ENCODE data around the gene ZSCAN29.

Gene ZSCAN29

GRCh38 chr15:43347114-43347513 lies 23.7 kb downstream of the ZSCAN29 start:
- no peak for DNase-seq (ENCODE audit: low read depth)

GRCh38 chr15:43346305-43346704 lies 24.5 kb downstream of the ZSCAN29 start:
- DNase-seq (ENCODE audit: low read depth) = no peak

GRCh38 chr15:43330780-43331087 lies 40.1 kb downstream of the ZSCAN29 start:
- no peak for DNase-seq (ENCODE audit: low read depth)

GRCh38 chr15:43329960-43330779 lies 40.7 kb downstream of the ZSCAN29 start, which contains the start of gene LCMT2:
TSS of gene LCMT2 (minus strand) at chr15:43330573. CDS start at chr15:43330489, 84 bp downstream.
- DNase-seq (ENCODE audit: low read depth) = peak; percentile 86

- no peak for DNase-seq (ENCODE audit: low read depth)
These were observed 41.5 kb downstream of the ZSCAN29 start for GRCh38 chr15:43329217-43329959.

GRCh38 chr15:43325039-43325684 lies 45.7 kb downstream of the ZSCAN29 start:
- no peak for DNase-seq (ENCODE audit: low read depth)

GRCh38 chr15:43318990-43319771 lies 51.7 kb downstream of the ZSCAN29 start:
- DNase-seq (ENCODE audit: low read depth) = no peak

- DNase-seq (ENCODE audit: low read depth) = no peak
These were observed 53.2 kb downstream of the ZSCAN29 start for GRCh38 chr15:43317566-43318184.

GRCh38 chr15:43316971-43317346 lies 53.9 kb downstream of the ZSCAN29 start:
- DNase-seq (ENCODE audit: low read depth) = no peak

- no peak for DNase-seq (ENCODE audit: low read depth)
These were observed 54.5 kb downstream of the ZSCAN29 start for GRCh38 chr15:43316016-43316970.

- no peak for DNase-seq (ENCODE audit: low read depth)
These were observed 56.7 kb downstream of the ZSCAN29 start for GRCh38 chr15:43314171-43314570.

GRCh38 chr15:43312378-43312777 lies 58.5 kb downstream of the ZSCAN29 start:
- no peak for DNase-seq (ENCODE audit: low read depth)
